Measurements from ENCODE around the gene FHOD3. TPM values are rescaled to one million over a fixed set of nuclear protein-coding genes. Genes with fewer than 3 reads are reported as not detected.

The FHOD3 gene
- total and polyA plus RNA-seq, 2 of the 8 experiments (the other 6 are each of a cell fraction or from before 2014, with no cell fraction given): 9.7 to 10.5 TPM

- Histone ChIP-seq H2BK12ac (ENCODE audit: low read depth, low read length) (no peak overlapping the region), H3K14ac (ENCODE audit: insufficient read length) (no peak overlapping the region), H2BK15ac (ENCODE audit: low read length) (no peak overlapping the region), H2BK120ac (replicated peaks; ENCODE audit: low read depth, low read length) (no peak overlapping the region), H4K5ac (ENCODE audit: insufficient read length, low read depth, low read length) (no peak overlapping the region), H3K79me2 (ENCODE audit: control insufficient read depth in 1 of 2, insufficient read depth in 2 of 2, low read length in 2 of 2) (no peaks in the 10 kb centered on the region), H2AFZ (ENCODE audit: low read length) (no peak overlapping the region), H3K79me1 (ENCODE audit: low read depth, low read length) (no peaks in the 10 kb centered on the region), H3K9ac (replicated peaks in 1 of 4; ENCODE audit: extremely low read depth in 1 of 4, low read depth in 3 of 4, low read length in 3 of 4) (no peak overlapping the region), H3K9me3 (ENCODE audit: insufficient read depth in 2 of 2, low read depth in 1 of 2, low read length in 1 of 2) (no peaks in the 10 kb centered on the region), H3K18ac (ENCODE audit: extremely low read depth, low read length) (no peak overlapping the region), H3K4me1 (replicated peaks in 1 of 4; ENCODE audit: control insufficient read depth in 3 of 4, insufficient read depth in 4 of 4, low read length in 3 of 4) (peaks cover 0 to 5% (median 0%) of the 10 kb centered on the region in 4 experiments; a peak in 1 of 7 replicates), H3K27me3 (replicated peaks in 1 of 4; ENCODE audit: control insufficient read depth in 3 of 4, extremely low read depth in 1 of 4, insufficient read depth in 3 of 4, low read length in 3 of 4) (no peaks in the 10 kb centered on the region), H3K4me2 (ENCODE audit: insufficient read depth in 1 of 2, low read depth in 2 of 2, low read length in 2 of 2) (no peak overlapping the region), H4K8ac (ENCODE audit: extremely low read depth, insufficient read depth, low read length) (no peak overlapping the region; the same call in 1 of the 2 replicates), H2BK5ac (ENCODE audit: low read depth, low read length) (no peak overlapping the region), H3K23me2 (ENCODE audit: low read depth, low read length) (no peaks in the 10 kb centered on the region), H4K20me1 (replicated peaks in 1 of 2; ENCODE audit: control insufficient read depth in 1 of 2, insufficient read depth in 2 of 2, low read length in 2 of 2) (no peaks in the 10 kb centered on the region), H3K4ac (replicated peaks; ENCODE audit: insufficient read length, low read depth, low read length) (no peak overlapping the region), H3K23ac (ENCODE audit: insufficient read length) (no peak overlapping the region), H3K27ac (ENCODE audit: low read depth, low read length) (no peak overlapping the region), H2BK20ac (ENCODE audit: low read length) (no peak overlapping the region), H3K4me3 (ENCODE audit: extremely low read depth in 1 of 4, insufficient read depth in 2 of 4, low read depth in 3 of 4, low read length in 4 of 4) (no peak overlapping the region), H4K91ac (replicated peaks; ENCODE audit: insufficient read length, low read length) (no peak overlapping the region), H3K56ac (replicated peaks; ENCODE audit: insufficient read length, low read depth, low read length) (no peak overlapping the region), H3K36me3 (ENCODE audit: control insufficient read depth in 2 of 4, insufficient read depth in 4 of 4, low read length in 3 of 4) (no peaks in the 10 kb centered on the region), H2AK5ac (ENCODE audit: low read depth, low read length) (no peak overlapping the region)
- FAIRE-seq (no peak), DNase-seq (ENCODE audit: low read depth in 1 of 2, low spot score in 2 of 2) (no peak)
- ChIA-PET CTCF (ENCODE audit: partially characterized antibody) (interaction anchor here (1.0 to 1.5 kb wide), 4 partner anchors 10 to 18 kb away, joined by 3 to 4 read pairs (median 3); no protein-coding TSS in a partner anchor), POLR2A (ENCODE audit: partially characterized antibody) (interaction anchor here (1.0 kb wide), 1 partner anchor 20 kb away, joined by 3 read pairs; no protein-coding TSS in a partner anchor)
- no peak for TF ChIP-seq SIRT6 (IDR thresholded peaks at IDR 0.05; ENCODE audit: low read length)
- TF ChIP-seq POLR2AphosphoS5 (IDR thresholded peaks at IDR 0.05; ENCODE audit: low read depth, low read length): no peak
- no peak for TF ChIP-seq FOSL1 (IDR thresholded peaks at IDR 0.05; ENCODE audit: insufficient read depth, low read depth, low read length)
- TF ChIP-seq ATF2 (IDR thresholded peaks at IDR 0.05; ENCODE audit: low read length): no peak
- TF ChIP-seq SIX5 (IDR thresholded peaks at IDR 0.05; ENCODE audit: low read depth, low read length): no peak
- WGBS, 2 experiments (ENCODE audit: extremely low coverage in 1 of 2, insufficient coverage in 1 of 2, insufficient read length in 1 of 2, insufficient replicate concordance in 2 of 2, low coverage in 1 of 2, low lambda C conversion rate in 2 of 2, missing lambda C conversion rate in 1 of 2): 78% methylated on average over 9 of the region's 9 CpGs; no CpG with 5 or more reads in 1 of the 2 experiments
Observed at GRCh38 chr18:36594621-36595020, 297.1 kb downstream of the FHOD3 start.
